HCT116 (cell line): ENCODE data around the gene NSUN2. TPM values are rescaled to one million over a fixed set of nuclear protein-coding genes. Genes with fewer than 3 reads are reported as not detected.

Experiments used
- ATAC-seq: fragments of 200-7000 bp; cut with Tn5 transposase; 2 replicates; pipeline ENCODE4 v1.9.1; 2020; ENCODE audit warnings: mild to moderate bottlenecking, moderate library complexity
- BruUV-seq: library from RNA; stranded (reverse); fragments of 400-500 nt; replicated peaks from 2 replicates; lab custom pipeline; 2021; lab: Mats Ljungman, UMichigan
- CTCF ChIA-PET: fragments of 300-600 bp; sonication (Branson Sonifier 250); formaldehyde crosslinking; loops from one replicate; lab custom pipeline; 2021; ENCODE audit warnings: antibody characterized with exemption; lab: Charles Lee
- POLR2A ChIA-PET: fragments of 300-600, 350-600 bp; sonication (Branson Sonifier 250); formaldehyde crosslinking; loops from one replicate; lab custom pipeline; 2021; ENCODE audit warnings: antibody characterized with exemption; lab: Charles Lee
- RAD21 ChIA-PET, 2 experiments: fragments of 300-600 bp; sonication (Branson Sonifier 250); formaldehyde crosslinking; loops; one replicate each; lab custom pipeline; 2023; ENCODE audit warnings: low total read pairs in 2 of 2; ENCODE audit not compliant: uncharacterized antibody in 2 of 2, unreplicated experiment in 2 of 2, low non-redundant PET in 1 of 2; lab: Charles Lee
- DNase-seq: peaks from one replicate; pipeline ENCODE4 v3.0.0-alpha.2; 2010; ENCODE audit warnings: low read depth, low spot score
- H2AFZ ChIP-seq: fragments of 200-600 bp; shearing (Covaris generic), sonication (generic); 2 replicates; pipeline ENCODE4 v1.6.1; 2017; ENCODE audit warnings: low read depth, mixed run types, mixed read lengths, antibody characterized with exemption, low read length; ENCODE audit not compliant: poor library complexity, severe bottlenecking
- H3K27ac ChIP-seq: 2 replicates; pipeline ENCODE4 v1.5.1; 2012; ENCODE audit warnings: low read depth, low read length
- H3K27me3 ChIP-seq: fragments of 200-600 bp; sonication (generic); 2 replicates; pipeline ENCODE4 v1.6.1; 2016; ENCODE audit warnings: mixed run types, low read length, mixed read lengths; ENCODE audit not compliant: insufficient read depth
- H3K36me3 ChIP-seq, 2 experiments: fragments of 200-500 bp in 1 of 2; fragments of 200-600 bp in 1 of 2; sonication (Bioruptor generic) in 1 of 2; sonication (generic) in 1 of 2; 2 replicates each; pipeline versions ENCODE4 v1.5.1 to v1.6.1; 2014 to 2016; ENCODE audit warnings: low read length in 2 of 2, inconsistent platforms in 1 of 2, mixed read lengths in 1 of 2, mixed run types in 1 of 2; ENCODE audit not compliant: insufficient read depth in 2 of 2, control insufficient read depth in 1 of 2
- H3K4me1 ChIP-seq, 2 experiments: fragments of 200-600 bp in 1 of 2; sonication (generic) in 1 of 2; 2 replicates each; pipeline versions ENCODE4 v1.5.1 to v1.6.1; 2012 to 2017; ENCODE audit warnings: low read length in 2 of 2, inconsistent platforms in 1 of 2, mild to moderate bottlenecking in 1 of 2, mixed read lengths in 1 of 2, mixed run types in 1 of 2, moderate library complexity in 1 of 2; ENCODE audit not compliant: insufficient read depth in 2 of 2, control insufficient read depth in 1 of 2
- H3K4me2 ChIP-seq: fragments of 200-600 bp; sonication (generic); 2 replicates; pipeline ENCODE4 v1.6.1; 2017; ENCODE audit warnings: mixed run types, low read length, mixed read lengths
- H3K4me3 ChIP-seq, 2 experiments: fragments of 200-600 bp in 1 of 2; sonication (generic) in 1 of 2; replicated peaks in 1 of 2; 2 replicates each; pipeline ENCODE4 v1.5.1; 2011 to 2016; ENCODE audit warnings: low read length in 2 of 2, control low read depth in 1 of 2, low read depth in 1 of 2, mild to moderate bottlenecking in 1 of 2, mixed read lengths in 1 of 2, mixed run types in 1 of 2
- H3K79me2 ChIP-seq: fragments of 200-600 bp; sonication (generic); 2 replicates; pipeline ENCODE4 v1.6.1; 2017; ENCODE audit warnings: mild to moderate bottlenecking, mixed run types, low read length, moderate library complexity, mixed read lengths; ENCODE audit not compliant: insufficient read depth
- H3K9ac ChIP-seq: fragments of 200-600 bp; sonication (generic); 2 replicates; pipeline ENCODE4 v1.6.1; 2016; ENCODE audit warnings: low read length, mixed read lengths
- H3K9me2 ChIP-seq: fragments of 200-600 bp; sonication (generic), shearing (Covaris generic); 2 replicates; pipeline ENCODE4 v1.6.1; 2017; ENCODE audit warnings: mixed run types, mild to moderate bottlenecking, moderate library complexity; ENCODE audit not compliant: insufficient read depth
- H3K9me3 ChIP-seq, 2 experiments: fragments of 200-500 bp in 1 of 2; fragments of 200-600 bp in 1 of 2; sonication (Bioruptor generic) in 1 of 2; sonication (generic) in 1 of 2; 2 replicates each; pipeline ENCODE4 v1.6.1; 2014 to 2017; ENCODE audit warnings: low read length in 2 of 2, mixed read lengths in 2 of 2, inconsistent platforms in 1 of 2, low read depth in 1 of 2, mild to moderate bottlenecking in 1 of 2, mixed run types in 1 of 2, moderate library complexity in 1 of 2; ENCODE audit not compliant: control insufficient read depth in 1 of 2, insufficient read depth in 1 of 2
- H4K20me1 ChIP-seq: fragments of 200-600 bp; sonication (generic), shearing (Covaris generic); 2 replicates; pipeline ENCODE4 v1.6.1; 2017; ENCODE audit warnings: mixed run types, mild to moderate bottlenecking, moderate library complexity; ENCODE audit not compliant: insufficient read depth
- ATF3 ChIP-seq: IDR thresholded peaks from 2 replicates; pipeline ENCODE4 v1.6.1; 2012
- CTCF ChIP-seq, 3 experiments: fragments of 200-600 bp in 1 of 3; sonication (generic) in 1 of 3; IDR thresholded peaks in 2 of 3; conservative IDR thresholded peaks in 1 of 3; 2 replicates each; pipeline ENCODE4 v1.5.1; 2012 to 2017; ENCODE audit warnings: low read depth in 2 of 3, low read length in 2 of 3, antibody characterized with exemption in 1 of 3, borderline replicate concordance in 1 of 3, control low read depth in 1 of 3, mild to moderate bottlenecking in 1 of 3, mixed read lengths in 1 of 3, mixed run types in 1 of 3, moderate library complexity in 1 of 3; ENCODE audit not compliant: insufficient read depth in 1 of 3
- ELF1 ChIP-seq: IDR thresholded peaks from 2 replicates; pipeline ENCODE4 v1.6.1; 2012; ENCODE audit warnings: low read depth, borderline replicate concordance
- JUND ChIP-seq: IDR thresholded peaks from 2 replicates; pipeline ENCODE4 v1.6.1; 2012
- MAX ChIP-seq: IDR thresholded peaks from 2 replicates; pipeline ENCODE4 v1.6.1; 2012
- POLR2A ChIP-seq: IDR thresholded peaks from 2 replicates; pipeline ENCODE4 v1.7.0; 2011; ENCODE audit warnings: borderline replicate concordance; ENCODE audit not compliant: insufficient read depth, insufficient read length; ENCODE audit errors: extremely low read depth
- RAD21 ChIP-seq: IDR thresholded peaks from 2 replicates; pipeline ENCODE4 v1.6.1; 2012; ENCODE audit warnings: low read depth, mild to moderate bottlenecking
- SRF ChIP-seq: IDR thresholded peaks from 2 replicates; pipeline ENCODE4 v1.6.1; 2012; ENCODE audit warnings: low read depth
- intact Hi-C: fragments of 100-400 bp; cut with micrococcal nuclease; formaldehyde crosslinking; loops from 2 replicates; pipeline ENCODE4 v1.10.0; 2022
- total RNA-seq: library from RNA; stranded (reverse); gene quantifications from one replicate; pipeline ENCODE4 v1.2.1, GENCODE V29; 2021; ENCODE audit not compliant: unreplicated experiment

Gene NSUN2
- total RNA-seq, 1 experiment from 2014 or later, result 101 TPM

GRCh38 chr5:6567835-6568234, 65.0 kb downstream of the NSUN2 start:
- ChIA-PET RAD21 (no interaction called here), CTCF (no interaction called here)
- intact Hi-C loops, result no loop called here

GRCh38 chr5:6567068-6567467, 65.8 kb downstream of the NSUN2 start:
- no peaks in the 10 kb centered on the region for H3K4me1 ChIP-seq
- no peaks in the 10 kb centered on the region for H3K9me3 ChIP-seq
- no TSS peak for BruUV-seq
- no peaks in the 10 kb centered on the region for H3K9me2 ChIP-seq
- no peak overlapping the region for H3K4me3 ChIP-seq
- H3K27ac ChIP-seq, result no peak overlapping the region
- ChIA-PET POLR2A (no interaction called here), CTCF (no interaction called here), RAD21 (no interaction called here)
- ATAC-seq (no peak), DNase-seq (no peak)
- no peaks in the 10 kb centered on the region for H3K36me3 ChIP-seq
- no peak overlapping the region for H2AFZ ChIP-seq
- H3K79me2 ChIP-seq, result no peaks in the 10 kb centered on the region
- no peak overlapping the region for H3K4me2 ChIP-seq
- no peak for TF ChIP-seq ELF1
- no peak for TF ChIP-seq MAX
- no peak for TF ChIP-seq POLR2A
- no peak for TF ChIP-seq SRF
- no peak for TF ChIP-seq ATF3
- no peaks in the 10 kb centered on the region for H4K20me1 ChIP-seq
- no peak overlapping the region for H3K9ac ChIP-seq
- peaks cover 22% of the 10 kb centered on the region for H3K27me3 ChIP-seq
- intact Hi-C loops, result no loop called here

More at GRCh38 chr5:6567835-6568234, 65.0 kb downstream of the NSUN2 start:
- Histone ChIP-seq H3K9ac (no peak overlapping the region), H3K27me3 (peaks cover 22% of the 10 kb centered on the region), H3K4me2 (no peak overlapping the region), H3K4me1 (no peaks in the 10 kb centered on the region), H4K20me1 (no peaks in the 10 kb centered on the region), H3K36me3 (no peaks in the 10 kb centered on the region), H2AFZ (no peak overlapping the region), H3K9me3 (no peaks in the 10 kb centered on the region), H3K79me2 (no peaks in the 10 kb centered on the region), H3K4me3 (no peak overlapping the region), H3K27ac (no peak overlapping the region), H3K9me2 (no peaks in the 10 kb centered on the region)
- TF ChIP-seq CTCF (IDR thresholded peaks at IDR 0.05 in 2 of 3, conservative IDR thresholded peaks at IDR 0.05 in 1 of 3; ENCODE audit: borderline replicate concordance in 1 of 3, insufficient read depth in 1 of 3, low read depth in 2 of 3, low read length in 2 of 3) (no peak), JUND (no peak), RAD21 (no peak)
- ATAC-seq, result no peak
- POLR2A ChIA-PET, result no interaction called here
- no peak for DNase-seq
- no TSS peak for BruUV-seq
